K562 (cell line): ENCODE results near the gene C16orf90. TPM values are rescaled to one million over a fixed set of nuclear protein-coding genes. Genes with fewer than 3 reads are reported as not detected.
"Not testable (repeated sequence)": the region's sequence is repeated elsewhere in the genome, so short reads cannot be mapped to it uniquely, and the experiment has no call there.

Experiments used
- ATAC-seq: fragments of 200-7000 bp; cut with Tn5 transposase; 3 replicates; pipeline ENCODE4 v1.9.1; 2020; ENCODE audit warnings: moderate library complexity
- BruUV-seq: library from RNA; stranded (reverse); fragments of 400-500 nt; replicated peaks from 2 replicates; lab custom pipeline; 2021; lab: Mats Ljungman, UMichigan
- CTCF ChIA-PET: fragments of 300-600 bp; formaldehyde crosslinking; extraction: SDS; loops from one replicate; lab custom pipeline; 2021; ENCODE audit warnings: low intra/inter-chr PET ratio; lab: Yijun Ruan, JAX
- POLR2A ChIA-PET: fragments of 300-600, 350-650 bp; sonication (Branson Sonifier 250); formaldehyde crosslinking; extraction: SDS; loops from one replicate; lab custom pipeline; 2021; ENCODE audit warnings: antibody characterized with exemption, inconsistent platforms; lab: Yijun Ruan, JAX
- DNase-seq, 4 experiments: peaks; one replicate each; pipeline versions ENCODE4 v3.0.0 to v3.0.0-alpha.2; 2011 to 2018; ENCODE audit warnings: low spot score in 3 of 4, mixed read lengths in 3 of 4; ENCODE audit errors: extremely low read depth in 1 of 4
- FAIRE-seq: peaks from 2 replicates; lab custom pipeline; 2011; peaks lifted over from hg19 to GRCh38; lab: Jason Lieb, UNC
- H2AFZ ChIP-seq: 2 replicates; pipeline ENCODE4 v1.6.0; 2011; ENCODE audit warnings: low read depth, low read length, control low read depth, inconsistent platforms
- H3K27ac ChIP-seq: fragments of 200-600 bp; 3 replicates; pipeline ENCODE4 v1.8.0; 2011; ENCODE audit warnings: low read depth, mild to moderate bottlenecking, control low read depth, inconsistent platforms, low read length, moderate library complexity, mixed read lengths; ENCODE audit errors: extremely low read depth
- H3K27me3 ChIP-seq, 2 experiments: fragments of 300-600 bp in 1 of 2; 2 replicates in 1 of 2; 3 replicates in 1 of 2; pipeline versions ENCODE4 v1.6.0 to v1.8.0; 2011; ENCODE audit warnings: inconsistent platforms in 2 of 2, low read length in 2 of 2, mild to moderate bottlenecking in 1 of 2, mixed read lengths in 1 of 2, moderate library complexity in 1 of 2; ENCODE audit not compliant: control insufficient read depth in 2 of 2, insufficient read depth in 2 of 2
- H3K36me3 ChIP-seq: fragments of 300-600 bp; 3 replicates; pipeline ENCODE4 v1.8.0; 2011; ENCODE audit warnings: mild to moderate bottlenecking, low read length, inconsistent platforms; ENCODE audit not compliant: control insufficient read depth, insufficient read depth
- H3K4me1 ChIP-seq, 2 experiments: fragments of 200-600 bp in 1 of 2; replicated peaks in 1 of 2; 2 replicates in 1 of 2; 3 replicates in 1 of 2; pipeline versions ENCODE4 v1.5.1 to v1.8.0; 2011; ENCODE audit warnings: inconsistent platforms in 2 of 2, low read length in 2 of 2, mild to moderate bottlenecking in 1 of 2, mixed read lengths in 1 of 2, moderate library complexity in 1 of 2; ENCODE audit not compliant: control insufficient read depth in 2 of 2, insufficient read depth in 2 of 2
- H3K4me2 ChIP-seq: 2 replicates; pipeline ENCODE4 v1.6.1; 2011; ENCODE audit warnings: low read length, control low read depth, inconsistent platforms, mixed read lengths; ENCODE audit not compliant: insufficient read depth
- H3K4me3 ChIP-seq: fragments of 200-600 bp; sonication (generic), shearing (Covaris generic); 2 replicates; pipeline ENCODE4 v1.5.1; 2016; ENCODE audit warnings: control low read depth, inconsistent platforms
- H3K79me2 ChIP-seq: fragments of 200-600 bp; 3 replicates; pipeline ENCODE4 v1.8.0; 2011; ENCODE audit warnings: low read length, inconsistent platforms; ENCODE audit not compliant: control insufficient read depth, insufficient read depth
- H3K9ac ChIP-seq, 2 experiments: 2 replicates each; pipeline versions ENCODE4 v1.6.0 to v1.6.1; 2011; ENCODE audit warnings: low read depth in 2 of 2, low read length in 2 of 2, control low read depth in 1 of 2, inconsistent platforms in 1 of 2, mild to moderate bottlenecking in 1 of 2, mixed read lengths in 1 of 2; ENCODE audit not compliant: insufficient read depth in 1 of 2
- H3K9me1 ChIP-seq: one replicate; pipeline ENCODE4 v1.6.0; 2011; ENCODE audit warnings: inconsistent platforms, mild to moderate bottlenecking, low read length, moderate library complexity; ENCODE audit not compliant: control insufficient read depth, insufficient read depth
- H3K9me3 ChIP-seq: replicated peaks from 2 replicates; pipeline ENCODE4 v1.5.1; 2011; ENCODE audit warnings: low read depth, low read length, inconsistent platforms; ENCODE audit not compliant: control insufficient read depth, insufficient read depth
- H4K20me1 ChIP-seq: replicated peaks from 2 replicates; pipeline ENCODE4 v1.6.1; 2011; ENCODE audit warnings: low read length, inconsistent platforms, mixed read lengths; ENCODE audit not compliant: control insufficient read depth, insufficient read depth
- ADNP ChIP-seq: fragments of 200-800 bp; sonication (Bioruptor generic); IDR thresholded peaks from 2 replicates; pipeline ENCODE4 v1.6.1; 2016; ENCODE audit warnings: missing genetic modification characterization, missing compliant biosample characterization
- FOXP1 ChIP-seq: sonication (generic); formaldehyde crosslinking; IDR thresholded peaks from 2 replicates; pipeline ENCODE4 v1.8.0; 2022; ENCODE audit warnings: mild to moderate bottlenecking, missing genetic modification reagents
- FOXP4 ChIP-seq: sonication (generic); formaldehyde crosslinking; IDR thresholded peaks from 2 replicates; pipeline ENCODE4 v1.8.0; 2022; ENCODE audit warnings: mild to moderate bottlenecking, missing genetic modification reagents, borderline replicate concordance
- ZNF121 ChIP-seq: sonication (generic); formaldehyde crosslinking; conservative IDR thresholded peaks from 2 replicates; pipeline ENCODE4 v1.8.0; 2022; ENCODE audit warnings: missing genetic modification reagents
- WGBS: fragments of 100-300 bp; shearing (Covaris generic); methylation state at CpG from one replicate; pipeline ENCODE4 v1.1.6; 2016; ENCODE audit warnings: low coverage, mixed read lengths; ENCODE audit not compliant: insufficient coverage; ENCODE audit errors: missing lambda C conversion rate; 5-methylcytosine and 5-hydroxymethylcytosine counted together
- in situ Hi-C: fragments of 300-500 bp; cut with MboI; formaldehyde crosslinking; loops from 4 replicates; pipeline ENCODE4 v1.15.0; 2018; ENCODE audit warnings: inconsistent platforms, mixed read lengths
- intact Hi-C: fragments of 100-400 bp; cut with micrococcal nuclease; formaldehyde crosslinking; loops from 2 replicates; pipeline ENCODE4 v1.14.2; 2022
- polyA plus RNA-seq, 8 experiments: library from polyadenylated mRNA; depleted of rRNA in 4 of 8; stranded (reverse) in 5 of 8; unstranded in 3 of 8; fragments of >200 nt; fragmentation: Nextera tagmentation in 2 of 8; fragmentation: Illumina TruSeq in 1 of 8; extraction: Ambion mirVana in 2 of 8; extraction: Trizol in 1 of 8; gene quantifications; 2 replicates each; pipeline versions ENCODE4 v1.2.1 to v1.2.3, GENCODE V29; 2011 to 2014; ENCODE audit warnings: inconsistent platforms in 1 of 8, missing spikeins in 1 of 8
- total RNA-seq, 7 experiments: library from RNA; depleted of rRNA in 6 of 7; stranded (reverse); fragments of >200 nt in 6 of 7; fragmentation: Illumina TruSeq in 2 of 7; extraction: Trizol in 2 of 7; gene quantifications; 2 replicates each; pipeline versions ENCODE4 v1.2.1 to v1.2.3, GENCODE V29; 2011 to 2021; ENCODE audit warnings: low replicate concordance in 1 of 7

Gene C16orf90
- total and polyA plus RNA-seq, 9 of the 15 experiments (the other 6 are each of a cell fraction or from before 2014, with no cell fraction given), result not detected

DNA sequence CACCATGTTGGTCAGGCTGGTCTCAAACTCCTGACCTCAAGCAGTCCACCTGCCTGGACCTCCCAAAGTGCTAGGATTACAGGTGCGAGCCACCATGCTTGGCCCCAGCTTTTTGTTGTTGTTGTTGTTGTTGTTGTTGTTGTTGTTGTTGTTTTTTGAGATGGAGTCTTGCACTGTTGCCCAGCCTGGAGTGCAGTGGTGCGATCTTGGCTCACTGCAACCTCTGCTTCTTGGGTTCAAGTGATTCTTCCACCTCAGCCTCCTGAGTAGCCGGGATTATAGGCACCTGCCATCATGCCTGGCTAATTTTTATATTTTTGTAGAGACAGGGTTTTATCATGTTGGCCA is 21.7 kb downstream of the C16orf90 start:
- 78% methylated on average over 3 of the region's 3 CpGs for WGBS
- H3K27ac ChIP-seq, H3K36me3 ChIP-seq, in situ Hi-C loops, FAIRE-seq, DNase-seq, H2AFZ ChIP-seq, H3K4me2 ChIP-seq, H3K9me1 ChIP-seq, BruUV-seq, H3K9ac ChIP-seq, ATAC-seq, H3K9me3 ChIP-seq, CTCF ChIA-PET, H3K27me3 ChIP-seq, intact Hi-C loops, H3K4me3 ChIP-seq: not testable (repeated sequence)
- peaks cover 20% of the 10 kb centered on the region for H4K20me1 ChIP-seq
- TF ChIP-seq FOXP1 (CRISPR knock-in tag) (peak; percentile 78; the same call in 1 of the 2 replicates), ZNF121 (peak; percentile 60), ADNP (tag) (0 out of 2 replicates have a peak, but pooled peaks have one; percentile 17), FOXP4 (peak; percentile 78; the same call in 1 of the 2 replicates)
- peaks cover 31% of the 10 kb centered on the region for H3K79me2 ChIP-seq
- H3K4me1 ChIP-seq, result peaks cover 6 to 25% of the 10 kb centered on the region in 2 experiments; a peak in 4 of 5 replicates
- POLR2A ChIA-PET, result interaction anchor here (0.7 to 1.0 kb wide), 2 partner anchors 13 to 62 kb away, joined by 3 to 4 read pairs; no protein-coding TSS in a partner anchor
